ENCODE measurements around the gene MYH13. TPM values are rescaled to one million over a fixed set of nuclear protein-coding genes. Genes with fewer than 3 reads are reported as not detected.

MYH13 gene
- polyA plus RNA-seq, 1 of the 3 experiments (the other 2 are of a cell fraction), result not detected

- H3K9ac ChIP-seq, result no peak overlapping the region
- H4K20me1 ChIP-seq (ENCODE audit: insufficient read depth), result no peaks in the 10 kb centered on the region
- H3K4me3 ChIP-seq (ENCODE audit: low read depth in 2 of 2, low read length in 1 of 2), result no peak overlapping the region
- ChIA-PET CTCF (no interaction called here), POLR2A (no interaction called here)
- 14% methylated on average over 2 of the region's 2 CpGs for WGBS (ENCODE audit: low lambda C conversion rate)
- H3K4me2 ChIP-seq, result no peak overlapping the region
- no peaks in the 10 kb centered on the region for H3K27me3 ChIP-seq (ENCODE audit: insufficient read depth)
- no peak for DNase-seq
- no peaks in the 10 kb centered on the region for H3K9me2 ChIP-seq
- no peaks in the 10 kb centered on the region for H3K79me2 ChIP-seq (ENCODE audit: insufficient read depth)
- H3K9me3 ChIP-seq, result no peaks in the 10 kb centered on the region
- no peak overlapping the region for H3K27ac ChIP-seq (ENCODE audit: low read depth in 2 of 2, low read length in 1 of 2)
- H3F3A ChIP-seq (replicated peaks; ENCODE audit: insufficient read depth), result no peaks in the 10 kb centered on the region
- no peak overlapping the region for H2AFZ ChIP-seq (ENCODE audit: low read depth)
- TF ChIP-seq TEAD4 (IDR thresholded peaks at IDR 0.05; ENCODE audit: borderline replicate concordance, insufficient read depth) (no peak), RXRA (IDR thresholded peaks at IDR 0.05; ENCODE audit: borderline replicate concordance, low read depth) (no peak), TCF12 (IDR thresholded peaks at IDR 0.05) (no peak), FOXJ3 (CRISPR knock-in tag; IDR thresholded peaks at IDR 0.05) (no peak), NFIC (IDR thresholded peaks at IDR 0.05; ENCODE audit: borderline replicate concordance) (no peak), MEF2A (IDR thresholded peaks at IDR 0.05; ENCODE audit: borderline replicate concordance, low read depth) (no peak), YY1 (IDR thresholded peaks at IDR 0.05; ENCODE audit: low read depth) (no peak), POLR2AphosphoS5 (IDR thresholded peaks at IDR 0.05; ENCODE audit: low read depth, low read length) (no peak), JUND (IDR thresholded peaks at IDR 0.05) (no peak), TAF1 (IDR thresholded peaks at IDR 0.05; ENCODE audit: borderline replicate concordance, low read depth, low read length) (no peak), EZH2phosphoT487 (IDR thresholded peaks at IDR 0.05; ENCODE audit: borderline replicate concordance, low read depth) (no peak), CTCF (IDR thresholded peaks at IDR 0.05) (no peak), SIN3A (IDR thresholded peaks at IDR 0.05; ENCODE audit: borderline replicate concordance, low read depth, low read length) (no peak), USF1 (IDR thresholded peaks at IDR 0.05; ENCODE audit: borderline replicate concordance, low read depth) (no peak), CHD2 (IDR thresholded peaks at IDR 0.05; ENCODE audit: low read length, partially characterized antibody) (no peak), RCOR1 (IDR thresholded peaks at IDR 0.05; ENCODE audit: low read length) (no peak)
- TF ChIP-seq, protein P1, sequence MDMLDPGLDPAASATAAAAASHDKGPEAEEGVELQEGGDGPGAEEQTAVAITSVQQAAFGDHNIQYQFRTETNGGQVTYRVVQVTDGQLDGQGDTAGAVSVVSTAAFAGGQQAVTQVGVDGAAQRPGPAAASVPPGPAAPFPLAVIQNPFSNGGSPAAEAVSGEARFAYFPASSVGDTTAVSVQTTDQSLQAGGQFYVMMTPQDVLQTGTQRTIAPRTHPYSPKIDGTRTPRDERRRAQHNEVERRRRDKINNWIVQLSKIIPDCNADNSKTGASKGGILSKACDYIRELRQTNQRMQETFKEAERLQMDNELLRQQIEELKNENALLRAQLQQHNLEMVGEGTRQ (IDR thresholded peaks at IDR 0.05; ENCODE audit: borderline replicate concordance, low read depth, low read length), result no peak
- TF ChIP-seq, protein P2, sequence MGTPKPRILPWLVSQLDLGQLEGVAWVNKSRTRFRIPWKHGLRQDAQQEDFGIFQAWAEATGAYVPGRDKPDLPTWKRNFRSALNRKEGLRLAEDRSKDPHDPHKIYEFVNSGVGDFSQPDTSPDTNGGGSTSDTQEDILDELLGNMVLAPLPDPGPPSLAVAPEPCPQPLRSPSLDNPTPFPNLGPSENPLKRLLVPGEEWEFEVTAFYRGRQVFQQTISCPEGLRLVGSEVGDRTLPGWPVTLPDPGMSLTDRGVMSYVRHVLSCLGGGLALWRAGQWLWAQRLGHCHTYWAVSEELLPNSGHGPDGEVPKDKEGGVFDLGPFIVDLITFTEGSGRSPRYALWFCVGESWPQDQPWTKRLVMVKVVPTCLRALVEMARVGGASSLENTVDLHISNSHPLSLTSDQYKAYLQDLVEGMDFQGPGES (IDR thresholded peaks at IDR 0.05; ENCODE audit: low read depth, low read length), result no peak
- no peaks in the 10 kb centered on the region for H3K4me1 ChIP-seq (ENCODE audit: control insufficient read depth in 1 of 2, insufficient read depth in 2 of 2, low read depth in 1 of 2, low read length in 1 of 2)
- H3K36me3 ChIP-seq (replicated peaks in 1 of 2; ENCODE audit: control insufficient read depth in 1 of 2, insufficient read depth in 2 of 2, low read length in 1 of 2), result no peaks in the 10 kb centered on the region
Measured at GRCh38 chr17:10421211-10421610, 48.4 kb upstream of the MYH13 start.

Measured in SK-N-SH (cell line).